ENCODE measurements around the gene FOXJ1.
A peak's percentile ranks its signal among the peaks of the same experiment; 100 is the strongest.
"Not testable (repeated sequence)": the region's sequence is repeated elsewhere in the genome, so short reads cannot be mapped to it uniquely, and the experiment has no call there.

The FOXJ1 gene, protein sequence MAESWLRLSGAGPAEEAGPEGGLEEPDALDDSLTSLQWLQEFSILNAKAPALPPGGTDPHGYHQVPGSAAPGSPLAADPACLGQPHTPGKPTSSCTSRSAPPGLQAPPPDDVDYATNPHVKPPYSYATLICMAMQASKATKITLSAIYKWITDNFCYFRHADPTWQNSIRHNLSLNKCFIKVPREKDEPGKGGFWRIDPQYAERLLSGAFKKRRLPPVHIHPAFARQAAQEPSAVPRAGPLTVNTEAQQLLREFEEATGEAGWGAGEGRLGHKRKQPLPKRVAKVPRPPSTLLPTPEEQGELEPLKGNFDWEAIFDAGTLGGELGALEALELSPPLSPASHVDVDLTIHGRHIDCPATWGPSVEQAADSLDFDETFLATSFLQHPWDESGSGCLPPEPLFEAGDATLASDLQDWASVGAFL

DNA sequence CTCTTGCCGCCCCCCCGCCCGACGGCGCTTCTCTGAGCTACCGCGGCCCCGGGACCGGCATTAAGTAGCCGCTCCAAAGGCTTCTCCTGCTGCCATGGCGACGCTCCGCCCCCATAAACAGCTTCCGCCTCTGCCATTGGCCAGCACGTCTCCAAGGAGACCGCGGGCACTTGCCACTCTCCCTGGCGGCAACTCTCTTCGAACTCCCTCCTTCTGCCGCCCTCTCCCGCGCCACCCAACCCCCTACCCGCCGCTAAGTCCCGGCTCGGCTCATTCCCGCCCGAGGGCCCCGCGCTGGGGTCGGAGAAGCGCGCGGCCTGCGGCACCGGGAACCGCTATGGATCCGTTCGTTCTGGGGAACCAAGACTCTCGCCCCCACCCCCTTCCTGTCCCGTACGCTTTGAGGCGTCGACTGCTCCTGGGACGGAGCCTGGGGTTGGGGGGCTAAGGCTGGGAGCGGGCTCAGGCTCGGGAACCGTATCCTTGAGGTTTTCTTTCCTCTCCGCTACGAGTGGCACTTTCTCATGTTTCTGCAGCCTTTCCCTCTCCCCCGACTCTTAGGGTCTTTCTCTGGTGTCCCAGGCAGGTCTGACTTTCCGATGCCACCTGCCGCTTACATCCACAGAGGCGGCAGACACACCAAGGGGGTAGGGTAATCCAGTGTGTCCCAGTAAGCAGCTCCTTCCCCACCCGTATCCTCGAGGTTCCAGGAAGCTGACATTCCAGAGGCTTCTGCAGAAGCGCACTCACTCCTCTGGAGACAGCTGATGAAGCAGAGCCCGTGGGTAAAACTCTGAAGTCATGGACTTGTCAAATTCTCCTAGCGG is at the start of gene FOXJ1:
Gene FOXJ1, minus strand, starts transcription at position 34 of the 827 bp plus-strand sequence. CDS start 850 bp downstream, outside the sequence.
- DNase-seq (ENCODE audit: low read depth), result peak; percentile 81
- H3K4me3 ChIP-seq (ENCODE audit: low read depth, low read length), result peak within 1 kb of the TSS; percentile 59
- TF ChIP-seq, protein P1, sequence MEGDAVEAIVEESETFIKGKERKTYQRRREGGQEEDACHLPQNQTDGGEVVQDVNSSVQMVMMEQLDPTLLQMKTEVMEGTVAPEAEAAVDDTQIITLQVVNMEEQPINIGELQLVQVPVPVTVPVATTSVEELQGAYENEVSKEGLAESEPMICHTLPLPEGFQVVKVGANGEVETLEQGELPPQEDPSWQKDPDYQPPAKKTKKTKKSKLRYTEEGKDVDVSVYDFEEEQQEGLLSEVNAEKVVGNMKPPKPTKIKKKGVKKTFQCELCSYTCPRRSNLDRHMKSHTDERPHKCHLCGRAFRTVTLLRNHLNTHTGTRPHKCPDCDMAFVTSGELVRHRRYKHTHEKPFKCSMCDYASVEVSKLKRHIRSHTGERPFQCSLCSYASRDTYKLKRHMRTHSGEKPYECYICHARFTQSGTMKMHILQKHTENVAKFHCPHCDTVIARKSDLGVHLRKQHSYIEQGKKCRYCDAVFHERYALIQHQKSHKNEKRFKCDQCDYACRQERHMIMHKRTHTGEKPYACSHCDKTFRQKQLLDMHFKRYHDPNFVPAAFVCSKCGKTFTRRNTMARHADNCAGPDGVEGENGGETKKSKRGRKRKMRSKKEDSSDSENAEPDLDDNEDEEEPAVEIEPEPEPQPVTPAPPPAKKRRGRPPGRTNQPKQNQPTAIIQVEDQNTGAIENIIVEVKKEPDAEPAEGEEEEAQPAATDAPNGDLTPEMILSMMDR (conservative IDR thresholded peaks at IDR 0.05; ENCODE audit: low read depth, low read length), result no peak

DNA sequence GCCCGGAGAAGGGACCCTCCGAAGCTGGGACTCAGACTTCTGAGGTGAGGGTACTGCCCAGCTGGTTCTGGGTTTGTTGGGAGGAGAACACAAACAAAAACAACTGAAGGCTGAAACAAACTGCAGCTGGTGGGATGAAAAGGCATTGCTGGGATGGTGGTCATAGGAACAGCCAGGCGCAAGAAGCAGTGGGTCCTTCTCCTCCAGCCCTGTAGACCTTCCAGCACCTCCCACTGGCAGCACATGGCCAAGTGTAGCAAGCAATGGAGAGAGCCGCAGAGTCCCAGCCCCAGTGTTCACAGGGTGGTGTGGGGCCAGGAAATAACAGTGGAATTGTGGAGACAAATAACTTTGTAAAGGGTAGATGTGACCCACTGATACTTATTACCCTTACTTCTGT is 48.7 kb upstream of the FOXJ1 start:
- no peak for DNase-seq (ENCODE audit: low read depth)
- H3K4me3 ChIP-seq (ENCODE audit: low read depth, low read length), result no peak overlapping the region
- TF ChIP-seq, protein P1 (conservative IDR thresholded peaks at IDR 0.05; ENCODE audit: low read depth, low read length), result no peak

DNA sequence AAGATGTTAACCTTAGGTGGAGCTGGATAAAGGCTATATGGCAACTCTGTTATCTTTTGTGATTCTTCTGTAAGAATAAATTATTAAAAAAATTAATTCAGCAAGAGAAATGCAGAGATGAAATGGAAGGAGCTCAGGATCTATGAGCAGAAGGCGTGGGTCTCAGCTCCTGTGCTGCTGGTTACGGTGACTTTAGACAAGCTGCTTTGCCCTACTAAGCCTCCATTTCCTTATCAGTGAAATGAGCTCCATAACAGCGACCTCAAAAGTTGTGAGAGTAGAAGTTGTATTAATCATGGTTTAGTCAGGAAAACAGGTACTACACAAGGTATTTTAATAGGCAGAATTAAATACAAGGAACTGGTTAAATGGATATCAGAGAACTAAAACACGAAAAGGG is 48.2 kb upstream of the FOXJ1 start:
- DNase-seq (ENCODE audit: low read depth), result no peak
- H3K4me3 ChIP-seq (ENCODE audit: low read depth, low read length), result no peak overlapping the region
- TF ChIP-seq, protein P1 (conservative IDR thresholded peaks at IDR 0.05; ENCODE audit: low read depth, low read length), result no peak

DNA sequence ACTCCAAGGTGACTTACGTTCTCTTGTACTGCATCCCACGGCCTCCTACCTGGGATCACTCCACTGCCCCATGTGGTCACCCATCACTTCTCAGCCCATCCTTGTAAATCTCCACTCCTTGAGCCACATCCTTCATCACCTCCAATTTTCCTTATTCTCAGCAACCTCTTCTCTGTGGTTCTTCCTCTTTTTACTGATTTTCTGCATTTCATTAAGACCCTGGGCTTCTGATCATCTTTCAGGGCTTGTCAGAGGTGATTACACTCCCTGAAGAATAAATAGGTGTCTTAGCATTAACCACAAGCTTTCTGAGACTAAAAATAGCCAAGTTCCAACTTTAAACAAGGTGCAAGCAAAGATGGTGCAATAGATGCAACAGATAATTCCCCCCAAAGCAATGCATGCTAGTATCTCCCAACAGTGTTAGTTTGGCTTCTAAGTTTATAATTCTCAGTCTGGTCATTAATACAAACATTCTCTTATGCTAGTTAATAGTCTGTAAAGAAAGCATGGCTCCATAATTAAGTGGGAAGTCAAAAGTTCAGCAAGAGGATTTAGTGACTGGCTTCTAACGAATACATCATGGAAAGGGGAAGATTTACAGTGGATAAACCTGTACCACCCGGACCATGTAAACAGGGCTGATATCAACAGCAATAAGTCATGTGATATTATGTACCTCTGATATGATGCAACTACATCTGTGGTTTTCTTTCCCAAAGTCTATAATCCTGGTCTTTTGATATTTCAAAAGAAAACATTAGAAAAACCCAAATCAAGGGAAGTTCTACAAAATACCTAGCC is 47.4 kb upstream of the FOXJ1 start:
- TF ChIP-seq, protein P1 (conservative IDR thresholded peaks at IDR 0.05; ENCODE audit: low read depth, low read length), result no peak
- H3K4me3 ChIP-seq (ENCODE audit: low read depth, low read length), result no peak overlapping the region

DNA sequence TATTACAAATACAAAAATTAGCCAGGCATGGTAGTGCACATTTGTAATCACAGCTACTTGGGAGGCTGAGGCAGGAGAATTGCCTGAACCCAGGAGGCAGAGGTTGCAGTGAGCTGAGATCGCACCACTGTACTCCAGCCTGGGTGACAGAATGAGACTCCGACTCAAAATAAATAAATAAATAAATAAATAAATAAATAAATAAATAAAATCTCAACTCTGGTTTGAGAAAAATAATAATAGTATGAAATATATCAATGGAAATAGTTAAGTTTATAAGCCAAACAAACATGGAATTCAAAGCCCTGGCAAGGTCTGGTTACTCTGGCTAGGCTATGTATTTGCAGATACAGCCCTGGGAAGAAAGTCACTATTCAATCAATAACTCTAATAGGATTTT is 45.7 kb upstream of the FOXJ1 start:
- H3K4me3 ChIP-seq (ENCODE audit: low read depth, low read length); DNase-seq (ENCODE audit: low read depth): not testable (repeated sequence)

More for the DNA sequence above, 47.4 kb upstream of the FOXJ1 start:
- DNase-seq (ENCODE audit: low read depth), result no peak

DNA sequence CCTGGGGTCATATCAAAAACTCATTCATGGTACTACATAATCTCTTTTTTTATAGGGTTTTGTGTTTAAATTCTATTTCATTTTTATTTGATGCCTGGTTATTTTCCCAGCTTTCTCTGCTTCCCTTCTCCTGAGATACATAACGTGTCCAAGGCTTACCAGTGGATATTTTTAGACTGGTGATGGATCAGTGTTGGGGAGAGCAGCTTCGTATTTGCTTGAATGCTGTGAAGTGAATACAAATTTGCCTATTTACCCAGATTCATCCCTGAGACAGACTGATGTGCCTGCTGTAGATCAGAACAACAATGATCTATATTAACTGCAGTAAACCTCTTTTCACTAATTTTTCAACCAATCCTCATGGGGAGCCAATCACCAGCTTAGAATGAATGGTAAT is 43.2 kb upstream of the FOXJ1 start:
- TF ChIP-seq, protein P1 (conservative IDR thresholded peaks at IDR 0.05; ENCODE audit: low read depth, low read length), result no peak
- DNase-seq (ENCODE audit: low read depth), result no peak
- H3K4me3 ChIP-seq (ENCODE audit: low read depth, low read length), result no peak overlapping the region

Data from choroid plexus epithelial cell (primary cell).